GM19324 (cell line): ENCODE measurements around the gene DYNC2H1.
"Not testable (repeated sequence)": the region's sequence is repeated elsewhere in the genome, so short reads cannot be mapped to it uniquely, and the experiment has no call there.

Experiments used
- ATAC-seq: cut with Tn5 transposase; IDR thresholded peaks from one replicate; pipeline ENCODE4 v1.9.1; 2021; ENCODE audit warnings: mild to moderate bottlenecking, moderate library complexity; ENCODE audit not compliant: unreplicated experiment, low FRiP score

DYNC2H1 gene

GRCh38 chr11:103112364-103112763 is 3.1 kb downstream of the DYNC2H1 start:
- ATAC-seq = no peak

DNA sequence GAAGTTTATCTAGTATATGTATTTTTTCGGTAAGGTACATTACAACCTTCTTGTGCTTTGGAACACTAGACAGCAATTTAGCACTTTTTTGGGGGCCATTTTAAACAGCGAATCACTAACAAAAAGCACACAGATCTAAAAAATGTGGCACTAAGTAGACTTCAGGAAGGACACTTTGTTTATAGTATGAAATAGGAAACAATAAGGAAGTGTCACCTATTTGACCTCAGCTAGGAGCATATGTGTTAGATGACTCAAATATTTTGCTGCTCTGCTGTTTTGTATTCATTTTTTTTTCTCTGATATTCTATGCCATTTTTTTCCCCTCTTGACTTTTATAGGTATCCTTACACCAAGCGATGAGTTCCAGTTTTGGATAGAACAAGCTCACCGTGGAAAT is 5.6 kb downstream of the DYNC2H1 start:
- ATAC-seq = no peak

DNA sequence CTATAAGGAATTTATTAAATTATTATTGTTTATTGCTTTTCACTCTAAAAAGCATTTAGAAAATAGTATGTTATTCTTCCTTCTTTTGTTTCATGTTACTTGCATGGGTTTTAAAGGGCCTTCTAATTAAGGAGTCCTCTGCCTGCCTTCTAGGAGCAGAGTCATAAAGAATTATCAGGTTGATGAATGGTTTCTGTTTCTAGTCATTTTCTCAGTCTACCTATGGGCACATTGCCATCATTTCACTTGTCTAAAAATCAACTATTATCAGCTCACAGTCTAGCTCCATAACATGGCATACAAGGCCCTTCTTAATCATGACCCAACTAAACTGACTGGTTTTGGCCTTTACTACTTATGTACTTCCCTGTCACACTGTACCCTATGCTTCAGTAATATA is 16.2 kb downstream of the DYNC2H1 start:
- ATAC-seq = no peak

DNA sequence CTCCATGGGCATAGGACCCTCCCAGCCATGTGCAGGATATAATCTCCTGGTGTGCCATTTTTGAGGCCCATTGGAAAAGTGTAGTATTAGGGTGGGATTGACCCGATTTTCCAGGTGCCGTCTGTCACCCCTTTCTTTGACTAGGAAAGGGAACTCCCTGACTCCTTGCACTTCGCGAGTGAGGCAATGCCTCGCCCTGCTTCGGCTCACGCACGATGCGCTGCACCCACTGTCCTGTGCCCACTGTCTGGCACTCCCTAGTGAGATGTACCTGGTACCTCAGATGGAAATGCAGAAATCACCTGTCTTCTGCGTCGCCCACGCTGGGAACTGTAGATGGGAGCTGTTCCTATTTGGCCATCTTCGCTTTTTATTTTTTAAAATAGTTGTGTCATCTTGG is 32.8 kb downstream of the DYNC2H1 start:
- not testable (repeated sequence) for ATAC-seq

- ATAC-seq = no peak
Measured at GRCh38 chr11:103147627-103148026, 38.4 kb downstream of the DYNC2H1 start.

DNA sequence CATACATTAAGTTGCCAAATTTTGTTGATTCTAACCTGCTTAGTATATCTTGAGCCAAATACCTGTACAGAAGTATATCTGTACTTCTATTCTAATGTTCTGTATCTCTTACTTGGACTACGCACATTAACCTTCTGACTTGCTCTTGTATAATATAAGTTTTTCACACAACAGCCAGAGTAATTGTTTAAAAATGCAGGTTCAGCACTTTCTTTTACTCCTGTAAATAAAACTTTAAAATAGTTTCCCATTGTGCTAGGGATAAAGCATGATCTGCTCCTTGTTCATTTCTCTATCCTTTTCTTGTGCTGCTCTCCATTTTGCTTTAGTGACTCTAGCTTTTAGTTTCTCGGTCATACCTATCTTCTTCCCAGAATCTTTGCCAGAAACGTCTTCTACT is 48.3 kb downstream of the DYNC2H1 start:
- ATAC-seq = no peak

- no peak for ATAC-seq
Measured at GRCh38 chr11:103164093-103164796, 55.0 kb downstream of the DYNC2H1 start.

DNA sequence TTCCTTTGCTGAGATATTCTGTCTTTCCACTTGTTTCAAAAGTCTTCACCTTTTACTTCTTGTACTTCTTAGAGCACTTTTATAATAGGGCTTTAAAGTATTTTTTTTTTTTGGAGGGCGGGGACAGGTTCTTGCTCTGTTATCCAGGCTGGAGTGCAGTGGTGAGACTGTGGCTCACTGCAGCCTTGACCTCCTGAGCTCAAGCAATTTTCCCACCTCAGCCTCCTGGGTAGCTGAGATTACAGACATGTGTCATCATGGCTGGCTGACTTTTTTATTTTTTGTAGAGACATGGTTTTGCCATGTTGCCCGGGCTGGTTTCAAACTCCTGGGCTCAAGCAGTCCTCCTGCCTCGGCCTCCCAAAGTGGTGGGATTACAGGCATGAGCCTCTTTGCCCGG is 57.9 kb downstream of the DYNC2H1 start:
- ATAC-seq = no peak

GRCh38 chr11:103170865-103171264 is 61.6 kb downstream of the DYNC2H1 start:
- no peak for ATAC-seq

- ATAC-seq = no peak
Measured at GRCh38 chr11:103175461-103176129, 66.4 kb downstream of the DYNC2H1 start.

DNA sequence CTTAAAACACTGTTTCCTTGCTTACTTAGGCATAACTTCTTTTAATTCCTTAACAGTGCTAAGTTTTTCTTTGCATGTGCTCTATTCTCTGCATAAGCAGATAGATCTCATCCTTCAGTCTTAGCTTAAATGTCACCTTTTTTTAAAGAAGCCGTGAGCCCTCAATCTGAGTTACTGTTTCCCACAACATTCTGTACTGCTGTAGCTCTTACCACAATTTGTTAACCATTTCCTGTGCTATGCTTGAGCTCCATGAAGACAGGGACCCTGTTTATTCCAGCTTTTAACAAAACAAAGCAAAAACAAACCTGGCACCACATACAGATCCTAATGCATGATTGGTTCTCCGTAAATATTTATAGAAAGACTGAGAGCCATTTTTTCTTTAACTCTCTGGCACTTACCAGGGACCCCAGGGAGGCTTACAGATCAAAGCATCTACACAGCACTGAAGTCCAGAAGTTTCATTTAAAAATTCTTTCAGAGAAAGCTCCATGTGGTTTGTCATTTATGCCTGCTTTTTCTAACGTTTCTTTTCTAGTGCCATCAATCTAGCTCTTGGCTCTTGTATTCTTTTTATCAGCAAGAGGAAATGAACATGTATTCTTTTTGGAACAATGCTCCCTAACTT is 74.9 kb downstream of the DYNC2H1 start:
- no peak for ATAC-seq

GRCh38 chr11:103202048-103202651 is 92.9 kb downstream of the DYNC2H1 start:
- ATAC-seq = no peak

GRCh38 chr11:103210543-103210942 is 101.3 kb downstream of the DYNC2H1 start:
- no peak for ATAC-seq

DNA sequence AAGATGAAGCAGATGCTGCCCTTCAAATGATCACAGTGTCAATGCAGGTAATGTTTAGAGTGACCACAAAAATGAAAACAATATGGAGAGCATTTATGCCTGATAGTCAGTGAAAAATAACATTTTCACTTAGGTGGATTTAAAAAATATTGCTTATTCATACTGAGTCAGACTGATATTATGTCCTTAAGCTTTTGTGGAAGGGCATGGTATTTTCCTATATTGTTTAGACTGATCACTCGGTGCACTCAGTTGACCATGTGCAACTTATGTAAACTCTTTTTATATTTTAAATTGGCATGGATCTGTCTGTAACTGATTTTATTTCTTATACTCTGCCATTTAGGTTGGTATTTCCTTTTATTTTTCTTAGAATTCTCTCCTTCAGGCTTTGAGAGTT is 106.6 kb downstream of the DYNC2H1 start:
- ATAC-seq = no peak

DNA sequence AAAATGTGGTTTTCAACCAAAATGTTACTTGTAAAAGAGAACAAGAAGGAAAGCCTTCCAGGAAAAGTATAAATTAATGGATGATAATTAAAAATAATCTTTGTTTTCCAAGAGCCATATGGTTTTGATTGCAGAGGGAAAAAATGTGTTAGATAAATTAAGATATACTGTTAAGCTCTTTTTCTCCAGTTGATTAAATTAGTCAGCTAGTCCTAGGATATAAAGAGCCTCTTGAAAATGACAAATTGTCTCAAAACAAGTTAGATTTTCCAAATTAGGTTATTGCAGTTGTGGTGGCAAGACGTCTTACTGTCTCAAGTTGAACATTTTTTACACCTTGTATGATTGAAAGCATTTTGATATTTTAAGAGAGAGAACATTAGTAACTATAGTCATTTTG is 110.9 kb downstream of the DYNC2H1 start:
- no peak for ATAC-seq

GRCh38 chr11:103222806-103223205 is 113.6 kb downstream of the DYNC2H1 start:
- ATAC-seq = no peak

- ATAC-seq = no peak
Measured at GRCh38 chr11:103228807-103229206, 119.6 kb downstream of the DYNC2H1 start.

- no peak for ATAC-seq
Measured at GRCh38 chr11:103234974-103235373, 125.7 kb downstream of the DYNC2H1 start.

DNA sequence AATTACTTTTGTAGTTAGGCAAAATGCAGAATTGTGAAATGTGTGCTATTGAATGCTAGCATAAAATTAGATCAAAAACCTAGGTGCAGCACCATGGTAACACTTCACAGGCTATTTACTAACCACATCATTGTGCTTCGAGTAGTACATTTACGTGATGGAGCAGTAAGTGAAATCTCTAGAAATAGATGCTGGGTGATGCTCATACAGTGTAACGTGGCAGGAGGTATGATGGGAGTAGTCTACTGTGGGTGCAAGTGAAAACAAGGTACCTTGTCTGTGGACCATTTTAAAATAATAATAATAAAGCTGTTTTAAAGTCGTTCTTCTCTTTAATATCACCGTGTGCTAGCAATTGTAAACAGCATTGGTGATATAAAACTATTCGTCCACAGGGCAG is 132.3 kb downstream of the DYNC2H1 start:
- ATAC-seq = no peak

DNA sequence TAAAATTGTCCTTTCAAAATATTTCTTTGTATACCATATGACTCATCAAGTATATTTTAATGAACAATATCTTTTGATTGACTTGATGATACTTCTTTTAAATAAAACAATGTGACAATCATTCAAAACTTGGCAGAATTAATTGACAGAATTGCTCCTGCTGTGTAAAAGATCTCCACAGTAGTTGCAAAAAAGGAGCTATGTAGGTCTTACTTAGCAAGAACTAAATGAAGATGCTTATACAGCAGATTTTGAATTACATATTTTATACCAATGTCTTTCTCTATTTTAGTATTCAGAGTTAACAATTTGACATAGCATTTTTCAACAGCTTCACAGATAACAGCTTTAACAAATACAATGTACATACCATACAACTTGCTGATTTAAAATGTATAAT is 144.9 kb downstream of the DYNC2H1 start:
- ATAC-seq = no peak

GRCh38 chr11:103257360-103257759 is 148.1 kb downstream of the DYNC2H1 start:
- no peak for ATAC-seq
